ENCODE measurements around the gene CCL1.
"Not testable (repeated sequence)": the region's sequence is repeated elsewhere in the genome, so short reads cannot be mapped to it uniquely, and the experiment has no call there.

Gene CCL1

DNA sequence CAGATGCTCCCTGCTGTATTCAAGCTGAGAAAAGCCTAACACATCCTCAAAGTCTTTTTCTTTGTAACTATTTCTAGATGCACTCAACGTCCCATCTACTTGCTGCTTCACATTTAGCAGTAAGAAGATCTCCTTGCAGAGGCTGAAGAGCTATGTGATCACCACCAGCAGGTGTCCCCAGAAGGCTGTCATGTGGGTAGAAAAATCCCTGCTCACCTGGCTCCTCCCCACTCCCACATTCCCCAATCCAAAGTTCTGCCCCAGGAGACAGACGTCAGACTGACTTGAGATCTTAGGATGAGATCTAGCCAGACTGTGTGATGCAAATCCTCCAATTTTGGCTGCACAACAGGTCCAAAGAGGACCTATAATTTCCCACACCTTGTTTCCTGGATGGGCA lies 5.6 kb downstream of the CCL1 start:
- no peak for DNase-seq

DNA sequence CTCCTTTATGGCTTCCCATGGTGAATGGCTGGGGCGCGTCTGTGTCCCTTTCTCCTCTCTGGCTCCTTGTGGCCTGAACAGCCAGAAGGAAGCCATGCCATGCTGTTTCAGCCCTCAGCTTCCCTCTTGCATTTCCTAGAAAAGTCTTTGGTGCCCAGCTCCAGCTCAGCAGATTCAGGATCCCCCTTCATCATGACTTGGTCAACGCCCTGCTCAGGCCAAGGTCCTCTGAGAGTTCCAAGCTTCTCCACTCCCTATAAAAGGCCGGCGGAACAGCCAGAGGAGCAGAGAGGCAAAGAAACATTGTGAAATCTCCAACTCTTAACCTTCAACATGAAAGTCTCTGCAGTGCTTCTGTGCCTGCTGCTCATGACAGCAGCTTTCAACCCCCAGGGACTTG lies 6.8 kb downstream of the CCL1 start, which contains the start of gene CCL13:
Gene CCL13, plus strand, starts transcription at position 287 of the 400 bp plus-strand sequence. Its CDS starts 47 bp downstream, at position 334.
- DNase-seq, result no peak

DNA sequence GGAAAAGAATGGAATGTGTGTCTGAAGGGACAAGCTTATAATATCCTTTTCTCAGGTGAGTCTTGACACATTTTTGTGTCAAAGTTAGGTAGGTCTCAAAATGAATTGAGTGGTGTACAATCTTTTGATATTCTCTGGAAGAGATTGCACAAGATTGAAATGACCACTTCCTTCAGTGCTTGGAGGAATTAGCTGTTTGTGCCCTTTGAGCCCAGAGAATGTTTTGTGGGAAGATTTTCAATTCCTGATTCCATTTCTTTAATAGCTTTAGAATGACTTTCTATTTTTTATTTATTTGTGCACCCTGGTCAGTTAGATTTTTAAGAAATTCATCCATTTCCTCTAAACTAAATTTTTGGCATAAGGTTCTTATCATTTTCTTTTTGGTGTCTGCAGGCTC lies 8.4 kb downstream of the CCL1 start:
- no peak for DNase-seq

DNA sequence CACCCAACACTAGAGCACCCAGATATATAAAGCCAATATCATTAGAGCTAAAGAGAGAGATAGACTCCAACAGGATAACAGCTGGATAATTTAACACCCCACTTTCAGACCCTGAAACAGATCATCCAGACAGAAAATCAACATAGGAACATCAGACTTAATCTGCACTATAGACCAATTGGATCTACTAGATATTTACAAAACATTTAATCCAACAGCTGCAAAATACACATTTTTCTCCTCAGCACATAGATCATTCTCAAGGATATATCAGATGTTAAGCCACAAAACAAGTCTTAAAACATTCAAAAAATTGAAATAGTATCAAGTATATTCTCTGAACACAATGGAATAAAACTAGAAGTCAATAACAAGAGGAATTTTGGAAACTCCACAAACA lies 10.8 kb downstream of the CCL1 start:
- DNase-seq, result no peak

DNA sequence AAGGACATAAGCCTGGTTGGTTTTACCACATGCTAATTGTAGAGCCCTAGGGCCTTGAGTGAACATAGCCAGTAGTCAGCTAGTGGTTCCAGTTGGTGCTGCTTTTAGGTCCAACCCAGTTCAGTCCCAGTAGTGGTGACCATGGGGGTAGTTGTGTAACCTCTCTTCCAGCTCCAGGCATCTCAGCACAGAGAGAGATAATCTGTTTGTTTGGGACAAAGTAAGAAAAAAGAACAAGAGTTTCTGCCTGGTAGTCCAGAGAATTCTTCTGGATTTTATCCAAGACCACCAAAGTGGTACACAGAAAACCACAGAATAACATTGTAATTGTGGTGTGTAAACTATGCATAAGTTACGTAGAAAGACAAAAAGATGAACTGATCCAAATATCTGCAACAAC lies 11.9 kb downstream of the CCL1 start:
- DNase-seq, result no peak

DNA sequence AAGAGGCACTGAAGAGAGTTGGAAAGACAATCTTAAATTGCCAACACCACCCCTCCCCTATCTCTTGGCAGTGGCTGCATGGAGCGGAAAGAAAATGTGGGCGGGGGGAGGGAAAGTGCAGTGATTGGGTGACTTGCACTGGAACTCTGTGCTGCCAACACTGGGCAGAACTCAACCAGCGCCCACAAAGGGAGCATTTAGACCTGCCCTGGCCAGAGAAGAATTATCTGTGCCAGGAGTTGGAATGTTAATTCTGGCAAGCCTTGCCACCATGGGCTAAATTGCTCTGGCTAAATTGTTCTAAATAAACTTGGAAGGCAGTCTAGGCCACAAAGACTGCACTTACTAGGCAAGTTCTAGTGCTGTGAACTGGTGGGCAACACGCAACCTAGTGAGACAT lies 13.3 kb downstream of the CCL1 start:
- no peak for DNase-seq

DNA sequence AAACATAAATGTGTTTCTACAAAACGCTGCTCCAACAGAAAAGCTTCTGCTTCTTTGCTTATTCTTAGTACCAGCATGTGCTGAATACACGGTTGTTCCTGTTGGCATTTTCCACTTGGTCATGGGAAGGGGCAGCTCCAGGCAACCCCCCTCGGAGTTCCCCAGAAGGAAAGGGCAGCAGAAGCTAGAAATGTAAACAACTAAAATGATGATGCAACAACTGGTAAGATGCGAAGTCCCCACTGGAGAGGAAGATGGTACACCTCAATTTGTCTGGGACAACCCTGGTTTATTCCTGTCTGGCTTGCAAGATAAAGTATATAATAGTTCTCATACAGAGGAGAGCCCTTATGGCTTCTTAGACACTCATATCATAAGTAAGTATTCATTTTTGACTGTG lies 16.0 kb downstream of the CCL1 start:
- DNase-seq, result no peak

DNA sequence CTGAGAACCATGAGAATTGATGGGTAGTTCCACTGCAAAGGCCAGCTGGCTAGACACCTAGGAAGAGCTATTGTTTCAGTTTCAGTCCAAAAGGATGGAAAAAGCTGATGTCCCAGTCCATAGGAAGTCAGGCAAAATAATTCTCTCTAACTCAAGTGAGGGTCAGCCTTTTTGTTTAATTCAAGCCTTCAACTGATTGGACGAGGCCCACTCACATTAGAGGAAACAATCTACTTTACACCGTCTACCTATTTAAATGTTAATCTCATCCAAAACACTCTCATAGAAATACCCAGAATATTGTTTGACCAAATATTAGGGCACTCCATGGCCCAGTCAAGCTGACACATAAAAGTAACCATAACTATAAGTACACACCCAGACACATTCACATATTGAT lies 21.1 kb downstream of the CCL1 start:
- no peak for DNase-seq

DNA sequence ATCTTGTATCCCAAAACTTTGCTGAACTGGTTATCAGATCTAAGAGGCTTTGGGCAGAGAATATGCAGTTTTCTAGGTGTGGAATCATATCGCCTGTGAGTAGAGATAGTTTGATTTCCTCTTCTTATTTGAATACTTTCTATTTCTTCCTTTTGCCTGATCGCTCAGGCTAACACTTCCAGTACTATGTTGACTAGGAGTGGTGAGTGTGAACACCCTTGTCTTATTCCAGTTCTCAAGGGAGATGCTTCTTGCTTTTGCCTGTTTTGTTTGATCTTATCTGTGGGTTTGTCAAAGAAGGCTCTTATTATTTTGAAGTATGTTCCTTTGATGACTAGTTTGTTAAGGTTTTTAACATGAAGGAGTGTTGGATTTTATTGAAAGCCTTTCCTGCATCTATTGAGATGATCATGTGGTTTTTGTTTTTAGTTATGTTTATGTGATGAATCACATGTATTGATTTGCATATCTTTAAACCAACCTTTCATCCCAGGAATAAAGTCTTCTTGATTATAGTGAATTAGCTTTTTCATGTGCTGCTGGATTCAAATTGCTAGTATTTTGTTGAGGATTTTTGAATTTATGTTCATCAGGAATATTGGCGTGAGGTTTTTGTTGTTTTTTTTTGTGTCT lies 23.8 kb downstream of the CCL1 start:
- DNase-seq, result no peak

DNA sequence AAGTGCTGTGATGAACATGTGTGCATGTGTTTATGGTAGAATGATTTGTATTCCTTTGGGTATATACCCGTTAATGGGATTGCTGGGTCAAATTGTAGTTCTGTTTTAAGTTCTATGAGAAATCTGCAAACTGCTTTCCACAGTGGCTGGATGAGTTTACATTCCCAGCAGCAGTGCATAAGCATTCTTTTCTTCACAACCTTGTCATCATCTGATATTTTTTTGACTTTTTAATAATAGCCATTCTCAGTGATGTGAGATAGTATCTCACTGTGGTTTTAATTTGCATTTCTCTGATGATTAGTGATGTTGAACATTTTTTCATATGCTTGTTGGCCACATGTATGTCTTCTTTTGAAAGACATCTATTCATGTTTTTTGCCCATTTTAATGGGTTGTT lies 25.3 kb downstream of the CCL1 start:
- DNase-seq, result no peak

DNA sequence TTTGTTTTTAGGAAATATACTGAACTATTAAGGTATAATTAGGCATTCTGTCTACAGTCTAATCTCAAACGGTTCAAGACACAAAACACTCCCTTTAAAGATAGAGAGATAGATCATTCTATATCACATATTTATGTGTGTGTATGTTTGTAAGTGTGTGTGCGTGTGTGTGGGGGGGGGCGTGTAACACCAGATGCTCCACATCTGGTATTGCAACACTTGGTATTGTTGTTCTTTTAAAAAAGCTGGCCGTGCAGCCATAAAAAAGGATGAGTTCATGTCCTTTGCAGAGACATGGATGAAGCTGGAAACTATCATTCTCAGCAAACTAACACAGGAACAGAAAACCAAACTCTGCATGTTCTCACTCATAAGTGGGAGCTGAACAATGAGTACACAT lies 35.5 kb downstream of the CCL1 start:
- DNase-seq, result not testable (repeated sequence)

DNA sequence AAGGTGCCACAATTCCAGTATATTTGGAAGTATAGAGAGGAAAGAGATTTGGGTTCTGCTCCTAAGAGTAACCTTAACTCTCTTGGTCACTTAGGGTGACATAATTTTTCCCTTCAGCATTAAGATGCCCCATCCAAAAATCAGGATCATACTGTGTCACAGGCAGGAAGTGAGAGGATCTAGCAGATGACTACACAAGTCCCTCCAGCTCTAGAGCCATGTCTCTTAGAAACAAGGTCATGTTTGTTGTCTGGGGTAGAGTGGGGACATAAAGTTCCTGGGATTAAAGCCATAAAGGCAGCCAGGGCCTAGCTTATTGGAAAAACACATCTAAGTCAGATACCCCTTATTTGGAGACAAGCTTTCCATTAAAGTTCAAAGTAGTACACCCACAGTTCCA lies 41.1 kb downstream of the CCL1 start:
- no peak for DNase-seq

DNA sequence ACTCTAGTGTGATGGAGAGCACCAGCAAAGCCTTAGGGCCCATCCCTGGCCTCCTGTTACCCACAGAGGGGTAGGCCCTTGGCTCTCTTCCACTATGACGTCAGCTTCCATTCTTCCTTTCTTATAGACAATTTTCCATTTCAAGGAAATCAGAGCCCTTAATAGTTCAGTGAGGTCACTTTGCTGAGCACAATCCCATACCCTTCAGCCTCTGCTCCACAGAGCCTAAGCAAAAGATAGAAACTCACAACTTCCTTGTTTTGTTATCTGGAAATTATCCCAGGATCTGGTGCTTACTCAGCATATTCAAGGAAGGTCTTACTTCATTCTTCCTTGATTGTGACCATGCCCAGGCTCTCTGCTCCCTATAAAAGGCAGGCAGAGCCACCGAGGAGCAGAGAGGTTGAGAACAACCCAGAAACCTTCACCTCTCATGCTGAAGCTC lies 44.0 kb downstream of the CCL1 start, which contains the start of gene CCL8:
Gene CCL8, plus strand, starts transcription at position 397 of the 445 bp plus-strand sequence. CDS start 67 bp downstream, outside the sequence.
- DNase-seq, result no peak

DNA sequence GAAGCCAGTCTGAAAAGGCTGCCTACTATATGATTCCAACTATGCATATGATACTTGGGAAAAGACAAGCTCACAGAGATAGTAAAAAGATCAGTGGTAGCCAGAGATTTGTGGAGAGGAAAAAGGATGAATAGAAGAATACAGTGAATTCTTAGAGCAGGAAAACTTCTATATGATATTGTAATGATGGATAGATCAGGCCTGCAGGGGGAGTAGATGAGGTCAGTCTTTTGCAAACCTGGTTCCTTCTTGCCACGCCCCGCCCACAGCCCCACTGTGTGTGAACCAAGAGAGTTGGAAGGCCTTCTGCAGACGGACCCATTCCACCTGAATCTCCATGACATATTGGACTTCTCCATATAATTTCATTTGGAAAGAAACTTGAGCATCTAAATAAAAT lies 44.6 kb downstream of the CCL1 start:
- peak; percentile 8 for DNase-seq

DNA sequence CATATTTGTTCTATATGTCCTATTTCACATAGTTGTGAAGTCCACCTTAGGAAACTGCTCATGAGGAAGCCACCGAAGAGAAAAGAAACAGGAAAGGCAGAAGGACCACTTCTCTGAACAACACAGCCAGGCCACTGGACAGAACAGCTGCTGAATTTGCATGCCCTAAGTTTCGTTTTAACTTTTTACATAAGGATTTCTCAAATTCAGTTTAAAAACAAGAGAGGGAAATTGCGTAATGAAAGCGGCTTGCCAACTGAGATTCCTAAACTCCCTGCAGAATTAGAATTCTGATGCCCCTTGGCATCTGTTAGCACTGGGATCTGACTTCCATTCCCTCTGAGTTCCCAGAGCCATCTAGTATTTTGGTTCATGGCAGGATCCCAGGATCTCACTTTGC lies 48.8 kb downstream of the CCL1 start:
- DNase-seq, result no peak

DNA sequence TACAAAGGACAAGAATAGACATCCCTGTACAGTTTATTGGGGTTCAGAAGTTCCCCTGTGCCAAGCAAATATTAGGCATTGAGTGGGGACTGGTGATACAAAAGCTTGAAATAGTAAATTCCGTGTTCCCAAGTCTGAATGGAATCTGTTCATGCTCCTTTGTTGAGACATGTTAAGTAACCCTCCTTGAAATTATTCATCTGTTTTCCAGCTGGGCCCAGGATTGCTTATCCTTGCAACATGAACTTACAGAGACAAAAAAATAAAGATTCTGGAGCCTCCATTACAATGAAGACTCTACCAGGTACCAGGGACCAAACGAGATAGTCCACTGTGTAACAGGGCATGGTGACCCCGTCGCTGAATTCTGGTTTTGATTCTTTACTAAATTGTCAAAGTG lies 49.9 kb downstream of the CCL1 start:
- no peak for DNase-seq

DNA sequence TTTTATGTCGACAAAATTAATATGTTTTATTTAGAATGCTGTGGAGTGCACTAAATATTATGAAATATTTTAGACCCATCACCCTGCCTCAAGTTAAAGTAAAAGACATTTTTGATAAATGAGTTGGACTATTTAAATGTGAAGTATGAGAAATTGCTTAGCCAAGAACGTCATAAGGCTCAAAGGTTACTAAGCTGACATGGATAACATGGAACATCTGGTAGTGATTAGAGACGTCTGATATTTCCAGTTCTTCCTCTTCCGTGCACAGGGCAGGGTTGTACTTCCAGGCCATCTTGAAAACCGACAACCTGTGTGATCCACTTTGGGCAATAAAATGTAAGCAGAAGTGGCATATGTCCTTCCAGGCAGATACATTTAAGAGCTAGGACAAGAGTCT lies 51.0 kb downstream of the CCL1 start:
- no peak for DNase-seq

DNA sequence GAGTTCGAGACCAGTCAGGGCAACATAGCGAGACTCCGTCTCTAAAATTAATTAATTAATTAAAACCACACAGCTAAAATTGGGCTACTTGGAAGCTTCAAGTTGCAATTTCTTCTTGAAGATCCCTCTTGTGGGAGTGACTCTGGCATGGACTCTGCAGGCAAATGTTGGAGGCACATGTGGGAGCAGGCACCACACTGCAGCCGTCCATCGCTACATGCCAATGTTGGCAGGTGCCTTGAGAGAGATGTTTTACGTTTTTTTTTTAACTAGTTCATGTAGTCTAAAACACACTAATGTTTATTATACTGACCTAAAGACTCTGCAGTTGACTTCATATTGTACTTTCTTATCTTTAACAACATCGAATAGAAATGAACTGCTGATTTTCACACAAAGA lies 51.7 kb downstream of the CCL1 start:
- DNase-seq, result no peak

Measured in activated CD4-positive, alpha-beta T cell treated with anti-CD3 and anti-CD28 coated beads for 48 hours (primary cell).